Panc1 (cell line): Measurements from ENCODE around the gene WWOX. TPM values are rescaled to one million over a fixed set of nuclear protein-coding genes. Genes with fewer than 3 reads are reported as not detected.

Experiments used
- ATAC-seq: fragments of 200-7000 bp; cut with Tn5 transposase; 2 replicates; pipeline ENCODE4 v1.9.1; 2020; ENCODE audit warnings: mild to moderate bottlenecking, moderate library complexity
- BruUV-seq: library from RNA; stranded (reverse); fragments of 400-500 nt; replicated peaks from 2 replicates; lab custom pipeline; 2021; lab: Mats Ljungman, UMichigan
- CTCF ChIA-PET: fragments of 300-600 bp; sonication (Branson Sonifier 250); formaldehyde crosslinking; loops from one replicate; lab custom pipeline; 2022; ENCODE audit warnings: antibody characterized with exemption; lab: Charles Lee
- POLR2A ChIA-PET: fragments of 300-600 bp; sonication (Branson Sonifier 250); formaldehyde crosslinking; loops from one replicate; lab custom pipeline; 2022; ENCODE audit warnings: antibody characterized with exemption; lab: Charles Lee
- DNase-seq: peaks from one replicate; pipeline ENCODE4 v3.0.0-alpha.2; 2010; ENCODE audit warnings: low read depth, low spot score
- H3K27ac ChIP-seq: 2 replicates; pipeline ENCODE4 v1.5.1; 2011; ENCODE audit warnings: mild to moderate bottlenecking, low read length, inconsistent platforms
- H3K27me3 ChIP-seq: fragments of 200-500 bp; sonication (Bioruptor generic); 2 replicates; pipeline ENCODE4 v1.6.0; 2014; ENCODE audit warnings: low read length, inconsistent platforms; ENCODE audit not compliant: control insufficient read depth, insufficient read depth
- H3K36me3 ChIP-seq: fragments of 200-500 bp; sonication (Bioruptor generic); 2 replicates; pipeline ENCODE4 v1.5.1; 2014; ENCODE audit warnings: inconsistent platforms, mild to moderate bottlenecking, low read length, moderate library complexity; ENCODE audit not compliant: control insufficient read depth, insufficient read depth
- H3K4me1 ChIP-seq: 2 replicates; pipeline ENCODE4 v1.5.1; 2011; ENCODE audit warnings: inconsistent platforms, mild to moderate bottlenecking, low read length, moderate library complexity; ENCODE audit not compliant: control insufficient read depth, insufficient read depth
- H3K4me3 ChIP-seq, 2 experiments: 2 replicates each; pipeline ENCODE4 v1.5.1; 2011 to 2012; ENCODE audit warnings: low read depth in 2 of 2, low read length in 2 of 2, mild to moderate bottlenecking in 2 of 2, inconsistent platforms in 1 of 2, moderate library complexity in 1 of 2
- H3K9me3 ChIP-seq: fragments of 200-500 bp; sonication (Bioruptor generic); 2 replicates; pipeline ENCODE4 v1.5.1; 2014; ENCODE audit warnings: low read depth, mild to moderate bottlenecking, inconsistent platforms, low read length, moderate library complexity; ENCODE audit not compliant: control insufficient read depth, insufficient read depth
- POLR2AphosphoS5 ChIP-seq: IDR thresholded peaks from 2 replicates; pipeline ENCODE4 v1.6.1; 2012; ENCODE audit warnings: mild to moderate bottlenecking, low read depth, low read length, moderate library complexity
- SIN3A ChIP-seq: IDR thresholded peaks from 2 replicates; pipeline ENCODE4 v1.6.1; 2012; ENCODE audit warnings: low read depth, mild to moderate bottlenecking, low read length, moderate library complexity, borderline replicate concordance; ENCODE audit not compliant: insufficient read depth
- TCF7L2 ChIP-seq: IDR thresholded peaks from 2 replicates; pipeline ENCODE4 v1.6.1; 2011; ENCODE audit warnings: mild to moderate bottlenecking, low read depth, low read length, inconsistent platforms
- in situ Hi-C: cut with HindIII; loops from 2 replicates; pipeline ENCODE4 v1.10.0; 2016; ENCODE audit warnings: low sequenced_read_pairs, low pct_unique_long_range_greater_than_20kb
- intact Hi-C: fragments of 100-400 bp; cut with micrococcal nuclease; formaldehyde crosslinking; loops from one replicate; pipeline ENCODE4 v1.10.0; 2022; ENCODE audit not compliant: unreplicated experiment
- total RNA-seq: library from RNA; stranded (reverse); gene quantifications from one replicate; pipeline ENCODE4 v1.2.1, GENCODE V29; 2021; ENCODE audit not compliant: unreplicated experiment
- TF ChIP-seq, protein P1 (sequence below), 2 experiments: IDR thresholded peaks; 2 replicates each; pipeline ENCODE4 v1.6.1; 2011 to 2012; ENCODE audit warnings: low read depth in 2 of 2, control low read depth in 1 of 2, low read length in 1 of 2, mild to moderate bottlenecking in 1 of 2, moderate library complexity in 1 of 2; ENCODE audit not compliant: insufficient read depth in 1 of 2
- TF ChIP-seq, protein P2 (sequence below): fragments of 450-650 bp; IDR thresholded peaks from 2 replicates; pipeline ENCODE4 v1.5.1; 2017; ENCODE audit warnings: mild to moderate bottlenecking

The WWOX gene
- total RNA-seq, 1 experiment from 2014 or later, result 12.5 TPM

DNA sequence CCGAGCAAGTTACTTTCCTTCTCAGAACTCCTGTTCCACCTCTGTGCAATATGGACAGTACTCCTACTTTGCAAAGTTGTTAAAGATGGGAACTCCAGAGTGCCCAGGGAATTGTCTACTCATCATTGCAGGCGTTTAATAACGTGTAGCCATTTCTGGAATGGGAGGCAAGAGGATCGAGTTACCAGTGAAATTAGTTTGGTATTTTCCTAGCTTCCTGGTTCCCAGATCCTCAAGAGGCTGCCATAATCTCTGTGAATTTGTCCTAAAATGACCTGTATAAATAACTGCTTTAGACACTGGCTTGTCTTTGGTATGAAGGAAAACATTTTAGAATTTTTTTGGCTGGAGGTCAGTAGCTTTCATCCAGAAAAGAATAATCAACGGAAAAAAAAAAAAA is 27.7 kb downstream of the WWOX start:
- no peaks in the 10 kb centered on the region for H3K9me3 ChIP-seq
- no peak overlapping the region for H3K27ac ChIP-seq
- intact Hi-C loops (no loop called here), in situ Hi-C loops (no loop called here)
- peaks cover 2% of the 10 kb centered on the region; the same call in 1 of the 2 replicates for H3K4me1 ChIP-seq
- ATAC-seq (no peak), DNase-seq (no peak)
- H3K27me3 ChIP-seq, result no peaks in the 10 kb centered on the region
- ChIA-PET CTCF (no interaction called here), POLR2A (no interaction called here)
- no peaks in the 10 kb centered on the region for H3K36me3 ChIP-seq
- BruUV-seq, result no TSS peak
- TF ChIP-seq TCF7L2 (no peak), SIN3A (no peak), POLR2AphosphoS5 (no peak)
- TF ChIP-seq, protein P1, sequence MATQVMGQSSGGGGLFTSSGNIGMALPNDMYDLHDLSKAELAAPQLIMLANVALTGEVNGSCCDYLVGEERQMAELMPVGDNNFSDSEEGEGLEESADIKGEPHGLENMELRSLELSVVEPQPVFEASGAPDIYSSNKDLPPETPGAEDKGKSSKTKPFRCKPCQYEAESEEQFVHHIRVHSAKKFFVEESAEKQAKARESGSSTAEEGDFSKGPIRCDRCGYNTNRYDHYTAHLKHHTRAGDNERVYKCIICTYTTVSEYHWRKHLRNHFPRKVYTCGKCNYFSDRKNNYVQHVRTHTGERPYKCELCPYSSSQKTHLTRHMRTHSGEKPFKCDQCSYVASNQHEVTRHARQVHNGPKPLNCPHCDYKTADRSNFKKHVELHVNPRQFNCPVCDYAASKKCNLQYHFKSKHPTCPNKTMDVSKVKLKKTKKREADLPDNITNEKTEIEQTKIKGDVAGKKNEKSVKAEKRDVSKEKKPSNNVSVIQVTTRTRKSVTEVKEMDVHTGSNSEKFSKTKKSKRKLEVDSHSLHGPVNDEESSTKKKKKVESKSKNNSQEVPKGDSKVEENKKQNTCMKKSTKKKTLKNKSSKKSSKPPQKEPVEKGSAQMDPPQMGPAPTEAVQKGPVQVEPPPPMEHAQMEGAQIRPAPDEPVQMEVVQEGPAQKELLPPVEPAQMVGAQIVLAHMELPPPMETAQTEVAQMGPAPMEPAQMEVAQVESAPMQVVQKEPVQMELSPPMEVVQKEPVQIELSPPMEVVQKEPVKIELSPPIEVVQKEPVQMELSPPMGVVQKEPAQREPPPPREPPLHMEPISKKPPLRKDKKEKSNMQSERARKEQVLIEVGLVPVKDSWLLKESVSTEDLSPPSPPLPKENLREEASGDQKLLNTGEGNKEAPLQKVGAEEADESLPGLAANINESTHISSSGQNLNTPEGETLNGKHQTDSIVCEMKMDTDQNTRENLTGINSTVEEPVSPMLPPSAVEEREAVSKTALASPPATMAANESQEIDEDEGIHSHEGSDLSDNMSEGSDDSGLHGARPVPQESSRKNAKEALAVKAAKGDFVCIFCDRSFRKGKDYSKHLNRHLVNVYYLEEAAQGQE (IDR thresholded peaks at IDR 0.05; ENCODE audit: insufficient read depth in 1 of 2, low read depth in 2 of 2, low read length in 1 of 2), result no peak
- TF ChIP-seq, protein P2, sequence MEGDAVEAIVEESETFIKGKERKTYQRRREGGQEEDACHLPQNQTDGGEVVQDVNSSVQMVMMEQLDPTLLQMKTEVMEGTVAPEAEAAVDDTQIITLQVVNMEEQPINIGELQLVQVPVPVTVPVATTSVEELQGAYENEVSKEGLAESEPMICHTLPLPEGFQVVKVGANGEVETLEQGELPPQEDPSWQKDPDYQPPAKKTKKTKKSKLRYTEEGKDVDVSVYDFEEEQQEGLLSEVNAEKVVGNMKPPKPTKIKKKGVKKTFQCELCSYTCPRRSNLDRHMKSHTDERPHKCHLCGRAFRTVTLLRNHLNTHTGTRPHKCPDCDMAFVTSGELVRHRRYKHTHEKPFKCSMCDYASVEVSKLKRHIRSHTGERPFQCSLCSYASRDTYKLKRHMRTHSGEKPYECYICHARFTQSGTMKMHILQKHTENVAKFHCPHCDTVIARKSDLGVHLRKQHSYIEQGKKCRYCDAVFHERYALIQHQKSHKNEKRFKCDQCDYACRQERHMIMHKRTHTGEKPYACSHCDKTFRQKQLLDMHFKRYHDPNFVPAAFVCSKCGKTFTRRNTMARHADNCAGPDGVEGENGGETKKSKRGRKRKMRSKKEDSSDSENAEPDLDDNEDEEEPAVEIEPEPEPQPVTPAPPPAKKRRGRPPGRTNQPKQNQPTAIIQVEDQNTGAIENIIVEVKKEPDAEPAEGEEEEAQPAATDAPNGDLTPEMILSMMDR, result no peak
- H3K4me3 ChIP-seq, result no peak overlapping the region

DNA sequence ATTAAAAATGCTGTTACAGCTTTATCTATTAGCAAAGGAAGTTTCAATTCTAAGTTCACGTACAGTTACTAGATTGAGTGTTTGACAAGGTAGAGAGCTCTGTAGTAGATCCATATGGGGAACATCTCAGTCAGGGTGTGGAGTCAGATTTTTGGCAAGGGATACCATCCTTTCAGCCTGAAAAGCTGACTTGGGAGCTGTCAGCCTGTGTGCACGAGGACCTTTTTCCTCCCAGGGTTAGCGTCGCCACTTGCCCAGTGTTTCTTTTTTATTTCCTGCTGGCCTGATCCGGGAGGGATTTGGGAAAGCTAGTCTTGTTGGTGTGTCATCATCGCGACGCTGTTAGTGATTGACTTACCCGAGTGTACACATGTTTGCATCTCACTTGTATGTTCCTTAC is 29.5 kb downstream of the WWOX start:
- BruUV-seq, result no TSS peak
- Histone ChIP-seq H3K9me3 (no peaks in the 10 kb centered on the region), H3K4me1 (no peaks in the 10 kb centered on the region), H3K27ac (no peak overlapping the region), H3K27me3 (no peaks in the 10 kb centered on the region), H3K36me3 (no peaks in the 10 kb centered on the region), H3K4me3 (no peak overlapping the region)
- ChIA-PET POLR2A (no interaction called here), CTCF (no interaction called here)
- intact Hi-C loops, result no loop called here
- in situ Hi-C loops, result no loop called here
- TF ChIP-seq POLR2AphosphoS5, result no peak
- TF ChIP-seq SIN3A, result no peak
- TF ChIP-seq, protein P2, result no peak
- TF ChIP-seq, protein P1 (IDR thresholded peaks at IDR 0.05; ENCODE audit: insufficient read depth in 1 of 2, low read depth in 2 of 2, low read length in 1 of 2), result no peak
- no peak for TF ChIP-seq TCF7L2
- ATAC-seq, result no peak
- no peak for DNase-seq
